OCI-LY3 (cell line): ENCODE data around the gene MACF1.

ENCODE experiments used
- H2AFZ ChIP-seq: fragments of 200-600, 300-600 bp; shearing (Covaris generic); 2 replicates; pipeline ENCODE4 v1.6.0; 2014; ENCODE audit warnings: antibody characterized with exemption, low read depth, low read length
- H3K27ac ChIP-seq: fragments of 200-600, 300-600 bp; sonication (generic); 2 replicates; pipeline ENCODE4 v1.5.1; 2014; ENCODE audit warnings: mild to moderate bottlenecking, low read length, moderate library complexity, mixed read lengths
- H3K27me3 ChIP-seq: fragments of 200-600, 300-600 bp; sonication (generic); 2 replicates; pipeline ENCODE4 v1.6.1; 2014; ENCODE audit warnings: low read depth, low read length, mixed read lengths
- H3K36me3 ChIP-seq: fragments of 200-600, 300-600 bp; sonication (generic); replicated peaks from 2 replicates; pipeline ENCODE3; 2014; ENCODE audit warnings: low read depth, low read length, mixed read lengths
- H3K4me1 ChIP-seq: fragments of 300-600, 200-600 bp; sonication (generic); 2 replicates; pipeline ENCODE4 v1.6.1; 2014; ENCODE audit warnings: low read length, mixed read lengths
- H3K4me2 ChIP-seq: fragments of 200-600, 300-600 bp; sonication (generic); 2 replicates; pipeline ENCODE4 v1.6.1; 2014; ENCODE audit warnings: low read length, mixed read lengths
- H3K4me3 ChIP-seq: fragments of 300-600, 200-600 bp; sonication (generic); 2 replicates; pipeline ENCODE4 v1.5.1; 2014; ENCODE audit warnings: antibody characterized with exemption, mild to moderate bottlenecking, low read length, moderate library complexity
- H3K79me2 ChIP-seq: fragments of 300-600, 200-600 bp; shearing (Covaris generic); 2 replicates; pipeline ENCODE4 v1.6.1; 2014; ENCODE audit warnings: mild to moderate bottlenecking, low read length, mixed read lengths
- H3K9ac ChIP-seq: fragments of 300-600, 200-600 bp; shearing (Covaris generic); 2 replicates; pipeline ENCODE4 v1.6.0; 2014; ENCODE audit warnings: mild to moderate bottlenecking, low read length, moderate library complexity
- H3K9me3 ChIP-seq: fragments of 200-600, 300-600 bp; shearing (Covaris generic); 2 replicates; pipeline ENCODE4 v1.6.1; 2014; ENCODE audit warnings: low read length, mixed read lengths; ENCODE audit not compliant: insufficient read depth
- H4K20me1 ChIP-seq: fragments of 200-600, 300-600 bp; sonication (generic); 2 replicates; pipeline ENCODE4 v1.6.1; 2016; ENCODE audit warnings: low read length, mixed read lengths; ENCODE audit not compliant: insufficient read depth
- EZH2phosphoT487 ChIP-seq: fragments of 200-600 bp; shearing (Covaris generic); IDR thresholded peaks from 2 replicates; pipeline ENCODE4 v1.6.1; 2018; ENCODE audit warnings: antibody characterized with exemption, mixed run types, low read depth
- TF ChIP-seq, protein P1 (sequence below): fragments of 200-600, 300-600 bp; sonication (generic); IDR thresholded peaks from 2 replicates; pipeline ENCODE4 v1.5.1; 2014; ENCODE audit warnings: antibody characterized with exemption, low read length, low read depth

MACF1 gene

GRCh38 chr1:39469150-39469549 is 264.7 kb downstream of the MACF1 start:
- Histone ChIP-seq H3K9ac (no peak overlapping the region), H3K4me2 (no peak overlapping the region), H3K27ac (no peak overlapping the region), H3K79me2 (no peaks in the 10 kb centered on the region), H3K4me1 (no peaks in the 10 kb centered on the region), H3K4me3 (no peak overlapping the region), H4K20me1 (no peaks in the 10 kb centered on the region), H3K27me3 (no peaks in the 10 kb centered on the region), H2AFZ (no peak overlapping the region), H3K36me3 (no peaks in the 10 kb centered on the region), H3K9me3 (no peaks in the 10 kb centered on the region)
- TF ChIP-seq, protein P1, sequence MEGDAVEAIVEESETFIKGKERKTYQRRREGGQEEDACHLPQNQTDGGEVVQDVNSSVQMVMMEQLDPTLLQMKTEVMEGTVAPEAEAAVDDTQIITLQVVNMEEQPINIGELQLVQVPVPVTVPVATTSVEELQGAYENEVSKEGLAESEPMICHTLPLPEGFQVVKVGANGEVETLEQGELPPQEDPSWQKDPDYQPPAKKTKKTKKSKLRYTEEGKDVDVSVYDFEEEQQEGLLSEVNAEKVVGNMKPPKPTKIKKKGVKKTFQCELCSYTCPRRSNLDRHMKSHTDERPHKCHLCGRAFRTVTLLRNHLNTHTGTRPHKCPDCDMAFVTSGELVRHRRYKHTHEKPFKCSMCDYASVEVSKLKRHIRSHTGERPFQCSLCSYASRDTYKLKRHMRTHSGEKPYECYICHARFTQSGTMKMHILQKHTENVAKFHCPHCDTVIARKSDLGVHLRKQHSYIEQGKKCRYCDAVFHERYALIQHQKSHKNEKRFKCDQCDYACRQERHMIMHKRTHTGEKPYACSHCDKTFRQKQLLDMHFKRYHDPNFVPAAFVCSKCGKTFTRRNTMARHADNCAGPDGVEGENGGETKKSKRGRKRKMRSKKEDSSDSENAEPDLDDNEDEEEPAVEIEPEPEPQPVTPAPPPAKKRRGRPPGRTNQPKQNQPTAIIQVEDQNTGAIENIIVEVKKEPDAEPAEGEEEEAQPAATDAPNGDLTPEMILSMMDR = no peak
- no peak for TF ChIP-seq EZH2phosphoT487

GRCh38 chr1:39470040-39470439 is 265.5 kb downstream of the MACF1 start:
- no peak overlapping the region for H2AFZ ChIP-seq
- H3K9me3 ChIP-seq = no peaks in the 10 kb centered on the region
- no peak overlapping the region for H3K9ac ChIP-seq
- H3K27ac ChIP-seq = no peak overlapping the region
- no peak overlapping the region for H3K4me2 ChIP-seq
- H3K79me2 ChIP-seq = no peaks in the 10 kb centered on the region
- no peak for TF ChIP-seq EZH2phosphoT487
- TF ChIP-seq, protein P1 = no peak
- no peaks in the 10 kb centered on the region for H4K20me1 ChIP-seq
- H3K4me3 ChIP-seq = no peak overlapping the region
- H3K27me3 ChIP-seq = no peaks in the 10 kb centered on the region
- no peaks in the 10 kb centered on the region for H3K4me1 ChIP-seq
- H3K36me3 ChIP-seq = no peaks in the 10 kb centered on the region

GRCh38 chr1:39472826-39473225 is 268.3 kb downstream of the MACF1 start:
- no peaks in the 10 kb centered on the region for H3K27me3 ChIP-seq
- H3K4me1 ChIP-seq = no peaks in the 10 kb centered on the region
- no peak overlapping the region for H3K9ac ChIP-seq
- no peak overlapping the region for H2AFZ ChIP-seq
- H4K20me1 ChIP-seq = no peaks in the 10 kb centered on the region
- H3K27ac ChIP-seq = no peak overlapping the region
- TF ChIP-seq, protein P1 = no peak
- TF ChIP-seq EZH2phosphoT487 = no peak
- no peak overlapping the region for H3K4me2 ChIP-seq
- no peaks in the 10 kb centered on the region for H3K36me3 ChIP-seq
- no peaks in the 10 kb centered on the region for H3K79me2 ChIP-seq
- H3K9me3 ChIP-seq = no peaks in the 10 kb centered on the region
- no peak overlapping the region for H3K4me3 ChIP-seq

GRCh38 chr1:39473324-39473723 is 268.8 kb downstream of the MACF1 start:
- no peaks in the 10 kb centered on the region for H3K4me1 ChIP-seq
- H2AFZ ChIP-seq = no peak overlapping the region
- H3K4me2 ChIP-seq = no peak overlapping the region
- H3K27ac ChIP-seq = no peak overlapping the region
- no peaks in the 10 kb centered on the region for H3K9me3 ChIP-seq
- H3K27me3 ChIP-seq = no peaks in the 10 kb centered on the region
- H3K79me2 ChIP-seq = no peaks in the 10 kb centered on the region
- H3K36me3 ChIP-seq = no peaks in the 10 kb centered on the region
- H3K4me3 ChIP-seq = no peak overlapping the region
- TF ChIP-seq, protein P1 = no peak
- TF ChIP-seq EZH2phosphoT487 = no peak
- no peaks in the 10 kb centered on the region for H4K20me1 ChIP-seq
- no peak overlapping the region for H3K9ac ChIP-seq
